ENCODE measurements around the gene CAMTA1. TPM values are rescaled to one million over a fixed set of nuclear protein-coding genes. Genes with fewer than 3 reads are reported as not detected.

Gene CAMTA1
- total RNA-seq, 4 donors from 2014 or later = 45.3 to 68.9 (median 62.0) TPM

DNA sequence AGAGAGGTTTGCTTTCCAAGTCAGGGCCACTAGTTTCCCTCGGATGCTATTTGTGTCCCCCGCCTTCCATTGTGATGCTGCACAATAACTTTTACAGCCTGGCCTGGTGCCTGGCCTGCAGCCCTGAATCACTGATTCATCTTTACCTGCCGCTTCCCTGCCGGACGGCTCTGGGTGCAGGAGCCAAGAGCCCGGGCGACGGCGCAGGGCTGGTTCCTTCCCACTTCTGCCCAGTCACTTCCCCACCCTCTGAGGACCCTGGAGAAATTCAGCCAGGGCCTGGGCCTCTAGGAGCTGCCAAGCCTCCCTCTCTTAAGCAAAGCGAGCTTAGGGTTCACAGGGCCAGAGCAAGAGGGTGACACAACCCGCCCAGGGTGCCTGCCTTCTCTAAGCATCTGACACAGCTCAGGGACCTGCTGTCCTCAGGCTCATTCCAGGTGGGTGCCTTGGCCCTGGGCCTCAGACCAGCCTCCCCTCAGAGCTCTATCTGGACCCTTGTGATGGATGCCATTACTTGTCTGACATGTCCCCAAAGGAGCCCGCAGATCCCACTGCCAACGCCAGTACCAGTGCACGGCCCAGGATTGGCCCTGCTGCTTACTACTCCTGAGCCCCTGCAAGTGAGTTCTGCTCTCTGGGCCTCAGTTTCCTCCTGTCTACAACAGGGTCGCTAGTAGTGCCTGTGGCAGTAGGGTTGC lies 604.8 kb downstream of the CAMTA1 start:
- TF ChIP-seq, protein P1, sequence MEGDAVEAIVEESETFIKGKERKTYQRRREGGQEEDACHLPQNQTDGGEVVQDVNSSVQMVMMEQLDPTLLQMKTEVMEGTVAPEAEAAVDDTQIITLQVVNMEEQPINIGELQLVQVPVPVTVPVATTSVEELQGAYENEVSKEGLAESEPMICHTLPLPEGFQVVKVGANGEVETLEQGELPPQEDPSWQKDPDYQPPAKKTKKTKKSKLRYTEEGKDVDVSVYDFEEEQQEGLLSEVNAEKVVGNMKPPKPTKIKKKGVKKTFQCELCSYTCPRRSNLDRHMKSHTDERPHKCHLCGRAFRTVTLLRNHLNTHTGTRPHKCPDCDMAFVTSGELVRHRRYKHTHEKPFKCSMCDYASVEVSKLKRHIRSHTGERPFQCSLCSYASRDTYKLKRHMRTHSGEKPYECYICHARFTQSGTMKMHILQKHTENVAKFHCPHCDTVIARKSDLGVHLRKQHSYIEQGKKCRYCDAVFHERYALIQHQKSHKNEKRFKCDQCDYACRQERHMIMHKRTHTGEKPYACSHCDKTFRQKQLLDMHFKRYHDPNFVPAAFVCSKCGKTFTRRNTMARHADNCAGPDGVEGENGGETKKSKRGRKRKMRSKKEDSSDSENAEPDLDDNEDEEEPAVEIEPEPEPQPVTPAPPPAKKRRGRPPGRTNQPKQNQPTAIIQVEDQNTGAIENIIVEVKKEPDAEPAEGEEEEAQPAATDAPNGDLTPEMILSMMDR (IDR thresholded peaks at IDR 0.05) = no peak
- DNase-seq (ENCODE audit: low spot score) = no peak
- ATAC-seq (ENCODE audit: low FRiP score) = no peak

DNA sequence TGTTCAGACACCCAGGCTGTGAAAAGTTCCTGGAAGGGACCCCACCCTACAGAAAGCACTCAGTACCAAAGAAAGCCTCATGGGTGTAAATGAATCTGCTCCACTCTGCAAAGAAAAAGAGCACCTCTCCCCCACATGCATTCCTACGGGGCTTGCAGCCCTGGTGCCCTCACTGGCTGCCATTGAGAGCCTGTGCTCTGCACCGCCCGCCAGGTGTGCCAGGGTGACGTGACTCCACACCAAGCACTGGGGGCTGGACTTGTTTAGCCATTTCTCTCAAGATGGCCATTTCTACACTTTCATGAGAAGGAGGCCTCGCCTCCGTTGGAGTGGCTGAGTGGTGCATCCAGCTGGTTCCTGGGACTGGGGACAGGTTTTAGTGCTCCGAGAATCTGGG lies 605.3 kb downstream of the CAMTA1 start:
- no peak for ATAC-seq (ENCODE audit: low FRiP score)
- DNase-seq (ENCODE audit: low spot score) = no peak
- TF ChIP-seq, protein P1 (IDR thresholded peaks at IDR 0.05) = no peak

DNA sequence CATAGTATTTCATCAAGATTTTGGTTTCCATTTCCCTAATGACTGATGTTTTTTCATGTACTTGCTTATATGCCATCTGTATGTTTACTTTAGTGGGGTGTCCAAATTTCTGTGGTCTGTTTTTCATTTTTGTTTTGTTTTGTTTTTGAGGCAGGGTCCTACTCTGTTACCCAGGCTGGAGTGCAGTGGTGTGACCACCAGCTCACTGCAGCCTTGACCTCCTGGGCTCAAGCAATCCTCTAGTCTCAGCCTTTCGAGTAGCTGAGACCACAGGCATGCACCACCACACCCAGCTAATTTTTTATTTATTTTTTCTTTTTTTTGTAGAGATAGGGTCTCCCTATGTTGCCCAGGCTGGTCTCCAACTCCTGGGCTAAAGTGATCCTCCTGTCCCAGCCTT lies 607.9 kb downstream of the CAMTA1 start:
- DNase-seq (ENCODE audit: low spot score) = no peak
- no peak for ATAC-seq (ENCODE audit: low FRiP score)
- TF ChIP-seq, protein P1 (IDR thresholded peaks at IDR 0.05) = no peak

DNA sequence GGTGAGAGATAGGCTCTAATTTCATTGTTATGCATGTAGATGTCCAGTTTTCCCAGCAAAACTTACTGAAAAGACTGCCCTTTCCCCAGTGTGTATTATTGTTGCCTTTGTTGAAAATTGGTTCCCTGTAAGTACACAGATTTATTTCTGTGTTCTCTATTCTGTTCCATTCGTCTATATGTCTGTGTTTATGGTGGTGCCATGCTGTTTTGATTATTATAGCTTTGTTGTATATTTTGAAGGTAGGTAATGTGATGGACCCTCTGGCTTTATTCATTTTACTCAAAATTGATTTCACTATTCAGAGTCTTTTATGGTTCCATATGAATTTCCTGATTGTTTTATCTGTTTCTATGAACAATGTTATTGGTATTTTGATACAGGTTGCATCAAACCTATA lies 610.0 kb downstream of the CAMTA1 start:
- TF ChIP-seq, protein P1 (IDR thresholded peaks at IDR 0.05) = no peak
- DNase-seq (ENCODE audit: low spot score) (no peak), ATAC-seq (ENCODE audit: low FRiP score) (no peak)

DNA sequence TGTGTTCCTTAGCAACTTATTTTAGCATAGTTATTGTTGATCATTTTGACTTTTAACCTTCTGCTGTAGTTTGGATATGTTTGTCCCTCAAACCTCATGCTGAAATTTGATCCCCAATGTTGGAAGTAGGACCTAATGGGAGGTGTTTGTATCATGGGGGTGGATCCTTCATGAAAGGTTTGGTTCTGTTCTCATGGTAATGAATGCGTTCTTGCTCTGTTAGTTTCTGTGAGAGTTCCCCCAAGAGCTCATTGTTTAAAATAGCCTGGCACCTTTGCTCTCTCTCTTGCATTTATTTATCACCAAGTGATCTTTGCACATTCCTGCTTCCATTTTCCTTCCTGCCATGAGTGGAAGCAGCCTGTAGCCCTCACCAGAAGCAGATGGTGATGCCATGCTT lies 613.7 kb downstream of the CAMTA1 start:
- DNase-seq (ENCODE audit: low spot score) = no peak
- TF ChIP-seq, protein P1 (IDR thresholded peaks at IDR 0.05) = no peak
- ATAC-seq (ENCODE audit: low FRiP score) = no peak

DNA sequence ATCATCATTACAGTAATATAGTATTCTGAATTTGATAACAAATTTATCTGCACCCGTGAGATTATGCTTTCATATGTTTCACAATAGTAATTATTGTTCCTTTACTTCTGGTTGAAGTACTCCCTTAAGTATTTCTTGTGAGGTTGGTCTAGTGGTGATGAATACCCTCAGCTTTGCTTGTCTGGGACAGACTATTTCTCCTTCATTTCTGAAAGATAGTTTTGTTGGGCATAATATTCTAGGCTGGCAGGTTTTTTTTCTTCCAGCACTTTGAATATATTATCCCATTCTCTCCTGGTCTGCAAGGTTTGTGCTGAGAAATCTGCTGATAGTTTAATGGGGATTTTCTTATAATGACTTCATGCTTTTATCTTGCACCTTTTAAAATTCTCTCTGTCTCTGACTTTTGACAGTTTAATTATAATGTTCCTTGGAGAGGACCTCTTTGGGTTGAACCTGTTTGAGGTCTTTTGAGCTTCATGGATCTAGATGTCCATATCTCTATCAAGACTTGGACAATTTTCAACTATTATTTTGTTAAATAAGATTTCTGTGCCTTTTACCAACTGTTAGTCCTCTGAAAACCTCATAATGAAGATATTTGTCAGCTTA lies 614.4 kb downstream of the CAMTA1 start:
- TF ChIP-seq, protein P1 (IDR thresholded peaks at IDR 0.05) = no peak
- ATAC-seq (ENCODE audit: low FRiP score) = no peak
- no peak for DNase-seq (ENCODE audit: low spot score)

DNA sequence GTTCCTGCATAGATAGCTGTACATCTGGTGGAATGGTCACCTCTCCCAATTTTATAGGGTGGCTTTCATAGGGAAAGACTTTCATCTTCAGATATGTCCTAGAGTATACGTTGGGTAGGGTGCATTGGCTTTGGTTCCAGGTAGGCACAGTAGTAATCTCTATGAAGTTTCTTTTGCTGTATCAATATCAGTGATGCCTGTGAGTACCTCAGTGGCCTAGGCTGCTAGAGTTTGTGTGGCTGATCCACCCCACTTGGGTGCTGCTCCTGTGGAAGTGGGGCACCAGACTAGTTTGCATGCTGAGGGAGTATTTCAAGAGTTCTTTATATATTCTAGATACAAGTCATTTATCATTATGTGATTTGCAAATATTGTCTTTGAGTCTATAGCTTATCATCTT lies 615.3 kb downstream of the CAMTA1 start:
- ATAC-seq (ENCODE audit: low FRiP score) = no peak
- no peak for DNase-seq (ENCODE audit: low spot score)
- TF ChIP-seq, protein P1 (IDR thresholded peaks at IDR 0.05) = no peak

Data from omental fat pad (tissue), 4 donors.